GM23338 (cell line): ENCODE measurements around the gene TSACC. TPM values are rescaled to one million over a fixed set of nuclear protein-coding genes. Genes with fewer than 3 reads are reported as not detected.

Experiments
- ATAC-seq: fragments of 200-7000 bp; cut with Tn5 transposase; 3 replicates; pipeline ENCODE4 v1.9.1; 2020
- DNase-seq: peaks from one replicate; pipeline ENCODE4 v3.0.0-alpha.2; 2015; ENCODE audit warnings: low spot score
- H2AFZ ChIP-seq: fragments of 200-600 bp; sonication (generic); 2 replicates; pipeline ENCODE4 v1.8.0; 2016; ENCODE audit warnings: antibody characterized with exemption, mild to moderate bottlenecking, moderate library complexity
- H3F3A ChIP-seq: fragments of 200-600 bp; sonication (generic); replicated peaks from 2 replicates; pipeline ENCODE4 v1.8.0; 2017; ENCODE audit warnings: antibody characterized with exemption, mixed run types, low read depth
- H3K27ac ChIP-seq: fragments of 200-600 bp; sonication (generic); 2 replicates; pipeline ENCODE4 v1.6.1; 2016; ENCODE audit warnings: low read depth
- H3K27me3 ChIP-seq: fragments of 200-600 bp; sonication (generic); 2 replicates; pipeline ENCODE4 v1.8.0; 2016; ENCODE audit warnings: mild to moderate bottlenecking, mixed run types, moderate library complexity; ENCODE audit not compliant: insufficient read depth
- H3K36me3 ChIP-seq: fragments of 200-600 bp; sonication (generic); 2 replicates; pipeline ENCODE4 v1.8.0; 2016; ENCODE audit warnings: mild to moderate bottlenecking; ENCODE audit not compliant: insufficient read depth
- H3K4me1 ChIP-seq: fragments of 200-600 bp; sonication (generic); 2 replicates; pipeline ENCODE4 v1.8.0; 2016; ENCODE audit warnings: mild to moderate bottlenecking, moderate library complexity; ENCODE audit not compliant: insufficient read depth
- H3K4me2 ChIP-seq: fragments of 200-600 bp; sonication (generic); 2 replicates; pipeline ENCODE4 v1.7.1; 2017; ENCODE audit warnings: mixed run types
- H3K4me3 ChIP-seq: fragments of 200-600 bp; sonication (generic); 2 replicates; pipeline ENCODE4 v1.6.1; 2016; ENCODE audit warnings: mixed run types
- H3K79me2 ChIP-seq: fragments of 200-600 bp; sonication (generic); replicated peaks from 2 replicates; pipeline ENCODE4 v1.8.0; 2017; ENCODE audit warnings: mild to moderate bottlenecking; ENCODE audit not compliant: insufficient read depth
- H3K9me2 ChIP-seq: fragments of 200-600 bp; sonication (generic); 2 replicates; pipeline ENCODE4 v1.8.0; 2017; ENCODE audit not compliant: insufficient read depth
- H4K20me1 ChIP-seq: fragments of 200-600 bp; sonication (generic); replicated peaks from 2 replicates; pipeline ENCODE4 v1.8.0; 2017; ENCODE audit warnings: mild to moderate bottlenecking; ENCODE audit not compliant: insufficient read depth
- H3K27ac Mint-ChIP-seq: 2 replicates; pipeline ENCODE4 v1.8.0; 2020; ENCODE audit warnings: inconsistent platforms, mild to moderate bottlenecking, moderate library complexity, mixed read lengths
- H3K27me3 Mint-ChIP-seq: 3 replicates; pipeline ENCODE4 v1.8.0; 2022; ENCODE audit warnings: low read depth, mild to moderate bottlenecking, moderate library complexity, mixed read lengths, inconsistent platforms; ENCODE audit not compliant: insufficient read depth, poor library complexity
- H3K36me3 Mint-ChIP-seq: 3 replicates; pipeline ENCODE4 v1.8.0; 2021; ENCODE audit warnings: low read depth, mild to moderate bottlenecking, inconsistent platforms, moderate library complexity, mixed read lengths
- H3K4me1 Mint-ChIP-seq: 3 replicates; pipeline ENCODE4 v1.8.0; 2020; ENCODE audit warnings: mild to moderate bottlenecking, inconsistent platforms, mixed read lengths
- H3K4me3 Mint-ChIP-seq: 3 replicates; pipeline ENCODE4 v1.8.0; 2021; ENCODE audit warnings: moderate library complexity, mild to moderate bottlenecking, inconsistent platforms, mixed read lengths
- H3K9me3 Mint-ChIP-seq: 3 replicates; pipeline ENCODE4 v1.8.0; 2020; ENCODE audit warnings: moderate library complexity, mild to moderate bottlenecking, inconsistent platforms, mixed read lengths
- CREB1 ChIP-seq: fragments of 250-450 bp; sonication (Bioruptor Pico); IDR thresholded peaks from 2 replicates; pipeline ENCODE4 v1.5.0; 2020; ENCODE audit warnings: low read depth, mild to moderate bottlenecking, moderate library complexity
- CTCF ChIP-seq, 2 experiments: fragments of 200-600 bp in 1 of 2; sonication (generic) in 1 of 2; conservative IDR thresholded peaks; 2 replicates each; pipeline versions ENCODE4 v1.5.1 to v1.6.1; 2016 to 2017; ENCODE audit warnings: antibody characterized with exemption in 2 of 2, low read depth in 2 of 2, mild to moderate bottlenecking in 2 of 2, moderate library complexity in 1 of 2
- EZH2 ChIP-seq: fragments of 200-600 bp; sonication (generic); IDR thresholded peaks from one replicate; pipeline ENCODE4 v1.8.0; 2017; ENCODE audit warnings: antibody characterized with exemption, mild to moderate bottlenecking, low read depth; ENCODE audit not compliant: unreplicated experiment
- EZH2phosphoT487 ChIP-seq: fragments of 200-600 bp; sonication (generic); IDR thresholded peaks from one replicate; pipeline ENCODE4 v1.8.1; 2018; ENCODE audit warnings: antibody characterized with exemption; ENCODE audit not compliant: unreplicated experiment
- JUNB ChIP-seq: IDR thresholded peaks from one replicate; pipeline ENCODE4 v1.6.1; 2016; ENCODE audit warnings: antibody characterized with exemption; ENCODE audit not compliant: unreplicated experiment
- NANOG ChIP-seq: IDR thresholded peaks from 2 replicates; pipeline ENCODE4 v1.6.1; 2016; ENCODE audit warnings: antibody characterized with exemption, borderline replicate concordance
- POLR2AphosphoS5 ChIP-seq: IDR thresholded peaks from 2 replicates; pipeline ENCODE4 v1.6.1; 2016; ENCODE audit warnings: antibody characterized with exemption, low read depth
- REST ChIP-seq: IDR thresholded peaks from one replicate; pipeline ENCODE4 v1.6.1; 2018; ENCODE audit warnings: antibody characterized with exemption; ENCODE audit not compliant: unreplicated experiment
- STAT1 ChIP-seq: IDR thresholded peaks from one replicate; pipeline ENCODE4 v1.6.1; 2016; ENCODE audit warnings: antibody characterized with exemption; ENCODE audit not compliant: unreplicated experiment
- ZNF114 ChIP-seq: fragments of 250-450 bp; sonication (Bioruptor Pico); IDR thresholded peaks from 2 replicates; pipeline ENCODE4 v1.5.0; 2020; ENCODE audit warnings: mild to moderate bottlenecking, moderate library complexity
- ZNF331 ChIP-seq: fragments of 250-450 bp; sonication (Bioruptor Pico); IDR thresholded peaks from 2 replicates; pipeline ENCODE4 v1.5.0; 2020; ENCODE audit warnings: low read depth, mild to moderate bottlenecking, moderate library complexity
- ZNF462 ChIP-seq: fragments of 250-450 bp; sonication (Bioruptor Pico); IDR thresholded peaks from 2 replicates; pipeline ENCODE4 v1.5.0; 2020; ENCODE audit warnings: mild to moderate bottlenecking, moderate library complexity
- polyA plus RNA-seq: library from polyadenylated mRNA; unstranded; fragments of >200 nt; fragmentation: Nextera tagmentation; extraction: Ambion mirVana; gene quantifications from 2 replicates; pipeline ENCODE4 v1.2.1, GENCODE V29; 2016
- total RNA-seq: library from RNA; depleted of rRNA; stranded (reverse); fragments of >200 nt; shearing (Covaris generic); gene quantifications from 2 replicates; pipeline ENCODE4 v1.2.3, GENCODE V29; 2014

TSACC gene
- total and polyA plus RNA-seq, 2 experiments from 2014 or later, result 2.5 to 9.8 TPM

GRCh38 chr1:156386949-156387869 lies 48.9 kb downstream of the TSACC start:
- Histone ChIP-seq H4K20me1 (no peaks in the 10 kb centered on the region), H3K9me2 (no peaks in the 10 kb centered on the region), H3F3A (peaks cover 27% of the 10 kb centered on the region), H3K4me1 (peaks cover 38% of the 10 kb centered on the region), H3K4me2 (peak overlapping the region; percentile 84), H3K4me3 (peak overlapping the region; percentile 63), H2AFZ (peak overlapping the region; percentile 87), H3K27ac (no peak overlapping the region), H3K36me3 (no peaks in the 10 kb centered on the region), H3K79me2 (no peaks in the 10 kb centered on the region), H3K27me3 (peaks cover 66% of the 10 kb centered on the region)
- TF ChIP-seq REST (no peak), EZH2phosphoT487 (no peak), ZNF462 (CRISPR knock-in tag) (no peak), JUNB (no peak), CTCF (conservative IDR thresholded peaks at IDR 0.05; ENCODE audit: low read depth in 2 of 2) (no peak), ZNF331 (CRISPR knock-in tag) (no peak), POLR2AphosphoS5 (no peak), CREB1 (CRISPR knock-in tag) (no peak), NANOG (no peak), ZNF114 (CRISPR knock-in tag) (no peak), EZH2 (no peak), STAT1 (no peak)
- no peaks in the 10 kb centered on the region for H3K9me3 Mint-ChIP-seq
- peaks cover 72% of the 10 kb centered on the region for H3K27me3 Mint-ChIP-seq
- DNase-seq, result no peak
- no peaks in the 10 kb centered on the region for H3K36me3 Mint-ChIP-seq
- no peak overlapping the region for H3K27ac Mint-ChIP-seq
- ATAC-seq, result no peak
- H3K4me1 Mint-ChIP-seq, result peaks cover 49% of the 10 kb centered on the region
- H3K4me3 Mint-ChIP-seq, result peak overlapping the region; percentile 67
